Body of pancreas (tissue), 4 donors: ENCODE data around the gene NKAIN2.

Experiments used
- POLR2A ChIP-seq, 3 donors: fragments of 450-650 bp; IDR thresholded peaks; one replicate each; pipeline ENCODE4 v1.6.1; 2016; ENCODE audit warnings: antibody characterized with exemption in 3 of 3, mild to moderate bottlenecking in 2 of 3
- TF ChIP-seq, protein P1 (sequence below), 7 experiments: fragments of 450-650 bp in 4 of 7; fragments of 200-600 bp in 3 of 7; sonication (generic) in 3 of 7; IDR thresholded peaks; one replicate each; pipeline ENCODE4 v1.5.1; 2016 to 2019; ENCODE audit warnings: antibody characterized with exemption in 7 of 7

DNA sequence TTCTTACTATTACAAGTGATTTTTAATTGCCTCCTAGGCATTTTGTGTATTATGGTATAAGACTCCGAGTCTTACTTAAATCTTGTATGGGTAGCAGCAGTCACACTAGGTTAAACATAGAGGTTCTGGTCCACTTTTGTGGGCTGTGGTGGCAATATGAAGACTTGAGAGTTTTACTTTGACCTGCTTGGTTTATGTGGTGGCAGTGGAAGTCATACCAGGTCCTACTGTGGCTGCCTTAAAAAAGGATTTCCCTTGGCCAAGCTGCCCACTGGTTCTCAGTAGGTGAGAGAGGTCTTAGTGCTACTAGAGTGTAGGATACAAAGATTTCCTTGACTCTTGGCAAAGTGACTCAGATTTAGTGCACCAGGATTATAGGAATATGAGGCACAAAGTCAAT lies 44.2 kb upstream of the NKAIN2 start:
- TF ChIP-seq, protein P1, sequence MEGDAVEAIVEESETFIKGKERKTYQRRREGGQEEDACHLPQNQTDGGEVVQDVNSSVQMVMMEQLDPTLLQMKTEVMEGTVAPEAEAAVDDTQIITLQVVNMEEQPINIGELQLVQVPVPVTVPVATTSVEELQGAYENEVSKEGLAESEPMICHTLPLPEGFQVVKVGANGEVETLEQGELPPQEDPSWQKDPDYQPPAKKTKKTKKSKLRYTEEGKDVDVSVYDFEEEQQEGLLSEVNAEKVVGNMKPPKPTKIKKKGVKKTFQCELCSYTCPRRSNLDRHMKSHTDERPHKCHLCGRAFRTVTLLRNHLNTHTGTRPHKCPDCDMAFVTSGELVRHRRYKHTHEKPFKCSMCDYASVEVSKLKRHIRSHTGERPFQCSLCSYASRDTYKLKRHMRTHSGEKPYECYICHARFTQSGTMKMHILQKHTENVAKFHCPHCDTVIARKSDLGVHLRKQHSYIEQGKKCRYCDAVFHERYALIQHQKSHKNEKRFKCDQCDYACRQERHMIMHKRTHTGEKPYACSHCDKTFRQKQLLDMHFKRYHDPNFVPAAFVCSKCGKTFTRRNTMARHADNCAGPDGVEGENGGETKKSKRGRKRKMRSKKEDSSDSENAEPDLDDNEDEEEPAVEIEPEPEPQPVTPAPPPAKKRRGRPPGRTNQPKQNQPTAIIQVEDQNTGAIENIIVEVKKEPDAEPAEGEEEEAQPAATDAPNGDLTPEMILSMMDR (IDR thresholded peaks at IDR 0.05) = no peak
- no peak for TF ChIP-seq POLR2A (IDR thresholded peaks at IDR 0.05)
